ENCODE data around the gene CARMIL1. TPM values are rescaled to one million over a fixed set of nuclear protein-coding genes. Genes with fewer than 3 reads are reported as not detected.
"Not testable (repeated sequence)": the region's sequence is repeated elsewhere in the genome, so short reads cannot be mapped to it uniquely, and the experiment has no call there.

Gene CARMIL1
- total and polyA plus RNA-seq, 2 donors from 2014 or later, result 22.3 to 51.1 TPM

GRCh38 chr6:25439368-25439767 is 160.2 kb downstream of the CARMIL1 start:
- Histone ChIP-seq H3K4me3 (ENCODE audit: low read length in 3 of 3) (no peak overlapping the region), H3K27ac (ENCODE audit: low read depth in 2 of 2, low read length in 2 of 2) (no peak overlapping the region), H3K9me3 (ENCODE audit: control insufficient read depth in 2 of 3, insufficient read depth in 1 of 3, low read length in 3 of 3) (no peaks in the 10 kb centered on the region), H3K27me3 (ENCODE audit: control insufficient read depth, insufficient read depth, low read length) (no peaks in the 10 kb centered on the region), H3K9ac (ENCODE audit: low read length in 3 of 3) (no peak overlapping the region), H3K36me3 (ENCODE audit: control insufficient read depth in 2 of 3, insufficient read depth in 3 of 3, low read length in 3 of 3) (no peaks in the 10 kb centered on the region), H3K4me1 (ENCODE audit: control insufficient read depth in 2 of 3, insufficient read depth in 2 of 3, low read depth in 1 of 3, low read length in 3 of 3) (no peaks in the 10 kb centered on the region)
- intact Hi-C loops (cut with DNase I), result no loop called here
- TF ChIP-seq, protein P1, sequence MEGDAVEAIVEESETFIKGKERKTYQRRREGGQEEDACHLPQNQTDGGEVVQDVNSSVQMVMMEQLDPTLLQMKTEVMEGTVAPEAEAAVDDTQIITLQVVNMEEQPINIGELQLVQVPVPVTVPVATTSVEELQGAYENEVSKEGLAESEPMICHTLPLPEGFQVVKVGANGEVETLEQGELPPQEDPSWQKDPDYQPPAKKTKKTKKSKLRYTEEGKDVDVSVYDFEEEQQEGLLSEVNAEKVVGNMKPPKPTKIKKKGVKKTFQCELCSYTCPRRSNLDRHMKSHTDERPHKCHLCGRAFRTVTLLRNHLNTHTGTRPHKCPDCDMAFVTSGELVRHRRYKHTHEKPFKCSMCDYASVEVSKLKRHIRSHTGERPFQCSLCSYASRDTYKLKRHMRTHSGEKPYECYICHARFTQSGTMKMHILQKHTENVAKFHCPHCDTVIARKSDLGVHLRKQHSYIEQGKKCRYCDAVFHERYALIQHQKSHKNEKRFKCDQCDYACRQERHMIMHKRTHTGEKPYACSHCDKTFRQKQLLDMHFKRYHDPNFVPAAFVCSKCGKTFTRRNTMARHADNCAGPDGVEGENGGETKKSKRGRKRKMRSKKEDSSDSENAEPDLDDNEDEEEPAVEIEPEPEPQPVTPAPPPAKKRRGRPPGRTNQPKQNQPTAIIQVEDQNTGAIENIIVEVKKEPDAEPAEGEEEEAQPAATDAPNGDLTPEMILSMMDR (IDR thresholded peaks at IDR 0.05; ENCODE audit: borderline replicate concordance, extremely low read depth, insufficient read depth), result no peak
- FAIRE-seq (no peak), DNase-seq (no peak)

- Histone ChIP-seq H3K4me1 (ENCODE audit: control insufficient read depth in 2 of 3, insufficient read depth in 2 of 3, low read depth in 1 of 3, low read length in 3 of 3) (no peaks in the 10 kb centered on the region), H3K36me3 (ENCODE audit: control insufficient read depth in 2 of 3, insufficient read depth in 3 of 3, low read length in 3 of 3) (no peaks in the 10 kb centered on the region), H3K9me3 (ENCODE audit: control insufficient read depth in 2 of 3, insufficient read depth in 1 of 3, low read length in 3 of 3) (no peaks in the 10 kb centered on the region), H3K9ac (ENCODE audit: low read length in 3 of 3) (no peak overlapping the region), H3K27ac (ENCODE audit: low read depth in 2 of 2, low read length in 2 of 2) (no peak overlapping the region), H3K4me3 (ENCODE audit: low read length in 3 of 3) (no peak overlapping the region), H3K27me3 (ENCODE audit: control insufficient read depth, insufficient read depth, low read length) (no peaks in the 10 kb centered on the region)
- FAIRE-seq (no peak), DNase-seq (no peak)
- TF ChIP-seq, protein P1 (IDR thresholded peaks at IDR 0.05; ENCODE audit: borderline replicate concordance, extremely low read depth, insufficient read depth), result no peak
- intact Hi-C loops (cut with DNase I), result no loop called here
Observed at GRCh38 chr6:25441663-25442270, 162.6 kb downstream of the CARMIL1 start.

DNA sequence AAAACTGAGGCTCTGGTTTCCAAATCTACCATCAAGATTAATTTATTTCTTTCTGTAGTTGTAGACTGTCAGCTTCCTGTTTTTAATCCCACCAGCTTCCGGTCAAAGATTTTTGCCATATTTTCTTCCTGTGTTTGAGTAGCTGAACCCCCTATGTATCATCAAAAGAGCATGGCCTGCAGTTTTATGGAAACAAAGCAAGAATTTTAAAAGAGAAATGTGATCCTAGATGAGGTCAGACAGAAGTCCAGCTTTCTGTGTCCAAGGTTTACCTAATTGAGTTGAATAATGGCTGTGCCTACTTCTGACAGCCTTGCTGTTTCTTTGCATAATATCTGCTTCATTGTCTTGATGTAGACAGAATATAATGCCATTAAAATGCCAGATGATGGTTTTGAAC is 163.7 kb downstream of the CARMIL1 start:
- H3K27me3 ChIP-seq (ENCODE audit: control insufficient read depth, insufficient read depth, low read length), result no peaks in the 10 kb centered on the region
- TF ChIP-seq, protein P1 (IDR thresholded peaks at IDR 0.05; ENCODE audit: borderline replicate concordance, extremely low read depth, insufficient read depth), result no peak
- intact Hi-C loops (cut with DNase I), result no loop called here

GRCh38 chr6:25444521-25444920 is 165.3 kb downstream of the CARMIL1 start:
- H3K36me3 ChIP-seq (ENCODE audit: control insufficient read depth in 2 of 3, insufficient read depth in 3 of 3, low read length in 3 of 3); H3K9ac ChIP-seq (ENCODE audit: low read length in 3 of 3); DNase-seq; FAIRE-seq; H3K27me3 ChIP-seq (ENCODE audit: control insufficient read depth, insufficient read depth, low read length); intact Hi-C loops (cut with DNase I); H3K9me3 ChIP-seq (ENCODE audit: control insufficient read depth in 2 of 3, insufficient read depth in 1 of 3, low read length in 3 of 3); H3K27ac ChIP-seq (ENCODE audit: low read depth in 2 of 2, low read length in 2 of 2); H3K4me1 ChIP-seq (ENCODE audit: control insufficient read depth in 2 of 3, insufficient read depth in 2 of 3, low read depth in 1 of 3, low read length in 3 of 3); H3K4me3 ChIP-seq (ENCODE audit: low read length in 3 of 3): not testable (repeated sequence)

More for the DNA sequence above, 163.7 kb downstream of the CARMIL1 start:
- no peak overlapping the region for H3K27ac ChIP-seq (ENCODE audit: low read depth in 2 of 2, low read length in 2 of 2)
- no peaks in the 10 kb centered on the region for H3K4me1 ChIP-seq (ENCODE audit: control insufficient read depth in 2 of 3, insufficient read depth in 2 of 3, low read depth in 1 of 3, low read length in 3 of 3)
- no peaks in the 10 kb centered on the region for H3K9me3 ChIP-seq (ENCODE audit: control insufficient read depth in 2 of 3, insufficient read depth in 1 of 3, low read length in 3 of 3)
- FAIRE-seq (no peak), DNase-seq (no peak)
- H3K9ac ChIP-seq (ENCODE audit: low read length in 3 of 3), result no peak overlapping the region
- no peak overlapping the region for H3K4me3 ChIP-seq (ENCODE audit: low read length in 3 of 3)
- no peaks in the 10 kb centered on the region for H3K36me3 ChIP-seq (ENCODE audit: control insufficient read depth in 2 of 3, insufficient read depth in 3 of 3, low read length in 3 of 3)

All from kidney (tissue), 14 donors.